Fibroblast of the aortic adventitia (primary cell): ENCODE data around the gene MCRS1. TPM values are rescaled to one million over a fixed set of nuclear protein-coding genes. Genes with fewer than 3 reads are reported as not detected.

Experiments used
- DNase-seq: peaks from one replicate; pipeline ENCODE4 v3.0.0-alpha.2; 2010; ENCODE audit warnings: low read depth
- H3K4me3 ChIP-seq: 2 replicates; pipeline ENCODE4 v1.5.1; 2011; ENCODE audit warnings: low read depth, mild to moderate bottlenecking, control low read depth, low read length, moderate library complexity
- CTCF ChIP-seq: IDR thresholded peaks from 2 replicates; pipeline ENCODE4 v1.5.1; 2011; ENCODE audit warnings: mild to moderate bottlenecking, low read length, control low read depth, inconsistent platforms; ENCODE audit not compliant: insufficient read depth
- total RNA-seq: library from RNA; depleted of rRNA; stranded (reverse); fragments of >200 nt; gene quantifications from 2 replicates; pipeline ENCODE4 v1.2.3, GENCODE V29; 2012; ENCODE audit warnings: low replicate concordance

The MCRS1 gene
- total RNA-seq, 1 donor, result 45.5 TPM

- H3K4me3 ChIP-seq, result no peak overlapping the region
- DNase-seq, result no peak
- no peak for TF ChIP-seq CTCF
Observed at GRCh38 chr12:49529414-49529813, 38.5 kb downstream of the MCRS1 start.

- no peak for TF ChIP-seq CTCF
- DNase-seq, result no peak
- H3K4me3 ChIP-seq, result no peak overlapping the region
Observed at GRCh38 chr12:49527361-49528130, 40.4 kb downstream of the MCRS1 start.

DNA sequence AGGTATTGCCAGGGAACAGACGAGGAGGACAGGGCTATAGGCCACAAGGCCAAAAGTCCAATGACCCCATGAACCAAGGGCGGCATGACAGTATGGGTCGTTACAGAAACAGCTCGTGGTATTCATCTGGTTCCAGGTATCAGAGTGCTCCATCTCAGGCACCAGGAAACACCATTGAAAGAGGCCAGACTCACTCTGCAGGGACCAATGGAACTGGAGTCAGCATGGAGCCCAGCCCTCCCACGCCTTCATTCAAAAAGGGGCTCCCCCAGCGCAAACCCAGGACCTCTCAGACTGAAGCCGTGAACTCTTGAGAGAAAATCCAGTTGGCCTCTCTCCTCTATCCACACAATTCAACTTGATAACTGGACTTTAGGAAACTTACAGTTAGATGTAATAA lies 42.0 kb downstream of the MCRS1 start:
- no peak for DNase-seq
- no peak overlapping the region for H3K4me3 ChIP-seq
- TF ChIP-seq CTCF, result no peak

DNA sequence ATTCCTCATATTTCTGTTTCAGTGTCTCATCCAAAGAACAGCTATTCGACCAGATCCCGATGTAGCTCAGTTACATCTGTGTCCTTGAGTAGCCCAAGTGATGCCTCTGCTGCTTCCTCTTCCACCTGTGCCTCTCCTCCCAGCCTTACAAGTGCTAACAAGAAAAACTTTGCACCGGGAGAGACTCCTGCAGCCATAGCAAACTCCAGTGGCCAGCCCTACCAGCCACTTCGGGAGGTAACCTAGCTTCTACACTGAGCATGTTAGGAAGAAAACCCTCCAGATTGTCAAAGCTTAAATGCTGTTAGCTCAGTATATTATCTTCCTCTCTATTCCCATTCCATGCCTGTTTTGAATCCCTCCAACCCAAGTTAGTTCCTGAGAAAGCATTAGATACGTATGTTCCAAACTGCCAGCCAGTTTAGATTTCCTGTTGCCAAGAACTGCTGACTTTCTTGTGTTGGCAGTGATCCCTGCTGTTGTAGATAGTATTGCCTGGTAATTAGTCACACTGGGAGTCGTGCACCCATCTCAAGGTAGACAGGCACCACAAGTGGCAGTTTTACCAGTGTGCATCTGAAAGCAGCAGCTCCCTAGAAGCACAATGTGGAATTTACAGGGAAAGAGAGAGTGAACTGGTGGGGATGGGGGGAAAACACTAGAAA lies 43.1 kb downstream of the MCRS1 start:
- TF ChIP-seq CTCF, result no peak
- peak; percentile 72 for DNase-seq
- no peak overlapping the region for H3K4me3 ChIP-seq

DNA sequence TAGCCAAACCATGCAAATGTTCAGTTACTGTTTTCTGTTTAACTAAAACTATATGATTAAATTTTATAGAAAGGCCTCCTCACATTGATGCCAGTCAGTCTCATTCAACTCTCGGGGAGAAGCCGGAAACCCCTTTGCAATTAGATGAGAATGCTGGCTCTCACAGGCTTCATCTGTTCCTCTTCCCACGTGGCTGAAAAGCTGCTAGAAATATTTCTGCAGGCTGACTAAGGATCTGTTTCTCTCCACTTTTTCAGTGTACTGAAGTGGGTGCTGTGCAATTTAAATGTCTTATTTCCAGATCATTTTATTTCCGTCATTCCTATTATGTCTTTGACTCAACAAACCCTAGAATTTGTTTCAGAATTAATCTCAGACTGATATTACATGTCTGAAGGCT lies 46.6 kb downstream of the MCRS1 start:
- no peak for TF ChIP-seq CTCF
- no peak for DNase-seq
- H3K4me3 ChIP-seq, result no peak overlapping the region

GRCh38 chr12:49519574-49519936 lies 48.4 kb downstream of the MCRS1 start:
- DNase-seq, result no peak
- no peak overlapping the region for H3K4me3 ChIP-seq
- TF ChIP-seq CTCF, result no peak
